HG02885 (cell line): Measurements from ENCODE around the gene LPCAT4.
"Not testable (repeated sequence)": the region's sequence is repeated elsewhere in the genome, so short reads cannot be mapped to it uniquely, and the experiment has no call there.

Source experiments
- ATAC-seq: cut with Tn5 transposase; IDR thresholded peaks from one replicate; pipeline ENCODE4 v1.9.1; 2021; ENCODE audit warnings: mild to moderate bottlenecking; ENCODE audit not compliant: unreplicated experiment, poor library complexity

LPCAT4 gene, protein sequence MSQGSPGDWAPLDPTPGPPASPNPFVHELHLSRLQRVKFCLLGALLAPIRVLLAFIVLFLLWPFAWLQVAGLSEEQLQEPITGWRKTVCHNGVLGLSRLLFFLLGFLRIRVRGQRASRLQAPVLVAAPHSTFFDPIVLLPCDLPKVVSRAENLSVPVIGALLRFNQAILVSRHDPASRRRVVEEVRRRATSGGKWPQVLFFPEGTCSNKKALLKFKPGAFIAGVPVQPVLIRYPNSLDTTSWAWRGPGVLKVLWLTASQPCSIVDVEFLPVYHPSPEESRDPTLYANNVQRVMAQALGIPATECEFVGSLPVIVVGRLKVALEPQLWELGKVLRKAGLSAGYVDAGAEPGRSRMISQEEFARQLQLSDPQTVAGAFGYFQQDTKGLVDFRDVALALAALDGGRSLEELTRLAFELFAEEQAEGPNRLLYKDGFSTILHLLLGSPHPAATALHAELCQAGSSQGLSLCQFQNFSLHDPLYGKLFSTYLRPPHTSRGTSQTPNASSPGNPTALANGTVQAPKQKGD

DNA sequence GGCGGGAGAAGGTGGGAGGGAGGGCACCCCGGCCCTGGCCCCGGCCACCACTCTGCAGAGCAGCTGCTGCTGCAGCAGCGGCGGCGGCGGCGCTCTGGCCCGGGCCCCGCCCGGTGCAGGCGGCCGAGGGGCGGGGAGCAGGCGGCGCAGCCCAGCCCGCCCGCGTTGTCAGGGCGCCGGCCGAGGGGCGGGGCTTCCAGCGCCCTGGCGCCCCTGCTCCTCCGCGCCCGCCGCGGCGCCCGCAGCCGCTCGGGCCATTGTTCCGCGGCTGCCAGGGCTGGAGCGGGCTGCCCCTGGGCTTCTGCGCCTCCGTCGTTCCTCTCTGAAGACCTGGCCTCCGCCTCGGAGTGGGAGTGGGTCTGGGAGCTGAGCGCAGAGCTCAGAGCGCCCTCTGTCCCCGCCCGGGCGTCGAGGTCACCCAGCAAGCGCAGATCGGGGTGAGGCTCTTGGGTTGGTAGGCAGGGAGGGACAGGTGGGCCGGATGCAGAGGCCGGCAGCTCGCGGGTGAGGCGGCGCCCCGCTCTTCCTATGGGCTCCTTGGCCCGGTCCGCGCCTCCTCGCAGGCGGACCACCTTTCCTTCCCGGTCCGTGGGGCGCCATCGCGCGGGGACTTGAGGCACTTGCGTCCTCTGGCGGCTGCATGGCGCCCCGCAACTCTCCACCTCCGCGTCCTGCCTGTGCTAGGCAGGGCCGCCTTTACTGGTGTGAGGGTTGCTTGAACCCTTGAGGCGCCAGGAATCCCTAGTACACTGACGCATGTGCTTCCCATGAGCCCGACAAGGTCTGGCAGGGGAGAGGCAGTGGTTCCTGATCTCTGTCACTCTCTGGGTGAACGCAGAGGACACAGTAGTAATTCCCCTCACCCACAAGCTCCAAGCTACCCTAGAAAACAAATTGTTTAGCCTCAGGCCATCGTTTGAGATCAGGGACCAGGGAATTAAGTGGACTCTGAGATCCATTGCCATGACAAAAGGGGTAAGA lies at the start of gene LPCAT4:
TSS of gene LPCAT4 (minus strand) at position 96 of the 981 bp plus-strand sequence. CDS start 96 bp downstream, outside the sequence.
- ATAC-seq: peak; percentile 79

DNA sequence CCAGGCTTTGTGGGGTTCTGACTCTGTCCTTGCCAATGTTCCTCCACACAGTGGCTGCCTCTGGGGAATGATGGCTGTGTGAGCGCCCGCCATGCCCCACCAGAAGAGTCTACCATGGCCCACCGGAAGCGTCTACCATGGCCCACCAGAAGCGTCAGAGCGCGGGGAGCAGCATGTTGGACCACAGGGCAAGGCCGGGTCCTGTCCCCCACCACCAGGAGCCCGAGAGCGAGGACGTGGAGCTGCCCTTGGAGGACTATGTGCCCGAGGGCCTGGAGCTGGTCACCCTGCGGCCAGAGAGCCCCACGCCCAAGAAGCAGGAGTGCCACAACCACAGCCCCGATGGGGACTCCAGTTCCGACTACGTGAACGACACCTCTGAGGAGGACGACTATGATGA lies 42.5 kb upstream of the LPCAT4 start:
- not testable (repeated sequence) for ATAC-seq

DNA sequence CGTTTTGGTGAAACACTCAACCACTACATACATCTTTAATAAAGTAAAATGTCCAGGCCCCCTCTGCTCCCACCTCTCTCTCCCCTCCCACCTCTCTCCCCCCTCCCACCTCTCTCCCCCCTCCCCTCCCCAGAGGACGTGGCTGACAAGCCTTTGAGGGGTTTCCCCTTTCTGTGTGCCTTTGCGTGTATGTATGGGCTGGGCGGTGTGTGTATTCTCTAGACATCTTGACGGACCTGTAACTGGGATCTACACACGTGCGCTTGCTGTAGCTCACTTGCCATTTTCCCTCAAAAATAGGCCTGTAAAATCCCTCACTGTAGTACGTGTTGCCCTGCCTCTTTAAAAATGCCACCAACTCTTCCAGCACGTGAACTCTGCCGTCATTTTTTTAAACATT lies 42.0 kb upstream of the LPCAT4 start:
- not testable (repeated sequence) for ATAC-seq

DNA sequence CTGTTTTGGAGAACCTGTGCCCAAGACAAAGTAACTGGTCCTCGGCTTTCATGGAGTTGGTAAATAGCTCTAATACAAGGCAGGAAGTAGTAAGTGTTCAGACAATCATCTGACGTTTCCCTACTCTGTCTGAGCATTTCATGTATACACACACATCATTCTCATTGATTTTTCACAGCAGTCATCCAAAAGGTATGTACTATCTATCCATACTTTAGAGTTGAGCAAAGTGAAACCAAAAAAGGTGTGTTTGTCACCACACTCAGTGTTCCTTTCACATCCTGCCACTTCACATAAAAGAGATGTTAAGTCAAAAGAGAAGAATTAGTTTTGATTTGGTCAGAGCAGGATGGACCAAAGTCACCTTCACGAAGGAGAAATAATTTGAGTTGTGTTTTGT lies 36.9 kb upstream of the LPCAT4 start:
- ATAC-seq: peak; percentile 60

DNA sequence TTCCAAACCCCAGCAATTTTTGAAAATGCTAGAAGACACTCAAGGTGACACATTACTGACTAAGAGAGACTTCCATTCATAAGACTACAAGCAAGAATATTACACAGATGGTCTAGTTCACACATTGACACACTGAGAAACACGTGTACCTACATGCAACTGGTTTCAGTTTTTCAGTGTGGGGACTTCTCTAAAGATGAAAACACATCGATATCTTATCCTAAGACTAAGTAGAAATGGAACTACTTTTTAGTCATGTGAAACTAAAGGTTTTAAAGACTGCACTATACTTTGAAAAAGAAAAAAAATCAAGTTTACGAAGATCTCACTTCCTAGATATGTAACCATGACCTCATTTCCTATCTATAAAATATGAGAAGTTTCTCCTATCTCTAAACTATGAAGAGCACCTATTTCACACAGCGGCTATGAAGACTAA lies 36.2 kb upstream of the LPCAT4 start:
- peak; percentile 70 for ATAC-seq

DNA sequence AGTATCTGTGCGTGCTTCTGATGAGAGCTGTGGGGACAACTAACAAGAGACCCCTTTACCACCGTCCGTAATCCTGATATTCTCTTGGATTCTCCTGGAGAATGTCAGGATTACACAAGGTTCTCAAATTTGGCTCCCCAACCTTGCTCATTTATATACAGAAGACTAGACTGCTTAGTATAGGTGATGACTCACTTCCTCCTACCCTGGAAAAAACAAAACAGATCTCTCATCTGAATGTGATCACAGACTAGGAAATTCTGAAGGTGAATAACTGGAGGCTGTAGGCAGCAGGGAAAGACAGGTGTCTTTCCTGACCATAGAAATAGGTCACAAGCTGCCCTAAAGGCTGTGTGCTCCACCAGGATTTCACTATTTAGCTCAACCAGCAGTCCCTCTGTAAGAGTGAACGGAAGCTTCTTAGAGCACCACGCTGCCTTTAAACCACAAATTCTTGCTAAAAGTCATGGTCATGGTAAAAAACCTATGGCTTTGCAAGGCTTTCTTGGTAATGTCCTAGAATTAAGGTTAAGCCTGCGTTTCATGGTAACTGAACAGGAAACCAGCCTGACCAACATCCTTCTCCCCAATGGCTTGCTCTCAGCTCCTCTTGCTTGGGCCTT lies 30.8 kb upstream of the LPCAT4 start:
- ATAC-seq: not testable (repeated sequence)

DNA sequence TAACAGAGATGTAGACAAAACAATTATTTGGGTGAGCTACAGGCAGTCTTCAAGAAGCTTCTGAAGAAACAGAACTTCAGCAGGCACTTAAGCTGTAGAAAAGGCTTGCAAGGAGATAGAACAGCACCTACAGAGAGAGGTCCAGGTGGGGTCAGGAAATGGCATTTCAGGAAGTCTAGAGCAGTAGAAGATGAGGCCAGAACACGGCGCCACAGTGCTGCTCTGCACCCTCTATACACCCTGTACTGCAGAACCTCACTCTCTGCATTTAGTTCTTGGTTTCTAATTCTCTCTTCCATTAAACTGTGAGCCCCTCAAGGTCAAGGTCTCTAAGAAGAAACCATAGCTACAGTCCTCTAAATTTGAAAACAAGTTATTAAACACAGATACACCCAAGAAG lies 26.0 kb upstream of the LPCAT4 start:
- ATAC-seq: not testable (repeated sequence)

DNA sequence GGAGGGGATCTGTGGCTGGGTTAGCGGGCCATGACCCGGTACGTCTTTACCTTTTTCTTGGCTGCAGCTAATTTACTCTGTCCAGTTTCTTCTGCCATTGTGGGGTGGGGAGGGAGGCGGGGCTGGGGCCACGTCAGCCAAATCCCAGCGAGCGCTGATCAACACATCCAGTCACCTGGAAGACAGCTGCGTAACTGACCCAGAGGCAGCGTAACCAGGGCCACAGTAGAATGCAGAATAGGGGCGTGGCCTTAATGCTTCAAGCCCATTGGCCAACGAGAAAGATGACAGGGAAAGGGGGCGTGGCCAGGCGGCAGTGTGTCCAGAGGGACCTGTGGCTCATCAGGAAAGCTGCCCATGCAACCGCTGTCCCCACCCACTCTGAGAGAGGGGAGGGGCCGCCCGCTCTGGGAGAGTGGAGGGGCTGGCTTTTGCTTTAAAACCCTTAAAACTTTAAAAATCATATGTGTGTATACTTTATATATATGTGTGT lies 22.6 kb upstream of the LPCAT4 start:
- not testable (repeated sequence) for ATAC-seq

DNA sequence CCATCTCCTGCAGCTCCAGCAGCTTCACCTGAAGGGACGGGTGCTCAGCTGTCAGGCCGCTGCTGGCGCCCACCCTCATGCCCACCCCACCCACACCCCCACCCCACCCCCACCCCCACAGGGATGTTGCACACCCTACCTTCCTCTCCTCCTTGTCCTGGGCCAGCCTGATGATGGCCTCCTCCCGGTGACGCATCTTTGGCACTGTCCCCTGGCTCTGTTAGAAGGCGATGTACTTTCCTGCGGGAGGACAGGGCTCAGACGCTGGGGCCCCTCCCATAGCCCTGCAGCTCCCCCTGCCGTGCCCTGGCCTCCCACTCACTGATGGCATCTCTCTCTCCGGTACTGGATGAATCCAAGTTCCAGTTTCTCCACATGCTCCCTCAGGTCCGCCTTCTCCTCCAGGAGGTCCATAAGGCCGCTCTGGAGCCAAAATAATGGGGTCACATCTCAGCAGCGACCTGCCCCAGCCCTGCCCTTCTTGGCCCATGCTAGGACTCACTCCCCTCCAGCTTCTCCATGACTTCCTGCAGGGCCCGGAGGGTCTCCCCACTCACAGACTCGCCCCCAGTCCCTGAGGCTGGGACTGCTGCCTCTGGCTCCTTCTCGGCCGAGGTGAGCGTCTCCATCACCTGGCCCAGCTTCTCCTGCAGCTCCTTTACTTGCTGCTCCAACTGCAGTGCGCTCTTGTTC lies 15.0 kb upstream of the LPCAT4 start:
- ATAC-seq: not testable (repeated sequence)

DNA sequence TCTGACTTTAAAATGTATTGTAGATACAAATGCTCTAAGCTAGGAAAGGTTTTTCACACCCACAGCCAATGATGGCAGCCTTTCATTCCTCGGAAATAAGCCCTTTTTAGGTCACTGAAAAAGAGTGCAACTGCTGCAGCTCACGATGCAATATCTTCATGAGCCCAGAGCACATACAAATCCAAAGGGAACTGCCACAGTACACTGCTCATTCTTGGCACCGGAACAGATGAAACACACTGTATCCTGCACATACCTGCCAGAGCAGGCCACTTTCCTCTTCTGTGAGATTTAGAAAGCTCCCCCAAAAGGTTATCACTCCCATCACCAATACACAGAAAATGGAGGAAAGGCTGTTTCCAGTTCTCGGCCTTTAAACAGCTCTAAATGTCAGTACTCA lies 13.5 kb upstream of the LPCAT4 start:
- not testable (repeated sequence) for ATAC-seq

DNA sequence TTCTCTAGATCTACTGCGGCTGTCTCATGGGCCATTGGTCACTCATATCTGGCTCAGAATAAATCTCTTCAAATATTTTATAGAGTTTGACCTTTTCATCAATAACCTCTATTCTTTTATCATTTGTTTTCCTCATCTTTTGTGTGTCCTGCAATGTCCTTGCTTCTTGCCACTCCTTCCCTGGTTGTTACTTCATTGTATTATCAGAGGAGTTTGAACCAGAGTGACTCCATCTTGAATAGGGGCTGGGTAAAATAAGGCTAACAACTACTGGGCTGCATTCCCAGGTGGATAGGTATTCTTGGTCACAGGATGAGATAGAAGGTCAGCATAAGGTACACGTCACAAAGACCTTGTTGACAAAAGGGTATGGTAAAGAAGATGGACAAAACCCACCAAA lies 9.9 kb upstream of the LPCAT4 start:
- ATAC-seq: no peak

DNA sequence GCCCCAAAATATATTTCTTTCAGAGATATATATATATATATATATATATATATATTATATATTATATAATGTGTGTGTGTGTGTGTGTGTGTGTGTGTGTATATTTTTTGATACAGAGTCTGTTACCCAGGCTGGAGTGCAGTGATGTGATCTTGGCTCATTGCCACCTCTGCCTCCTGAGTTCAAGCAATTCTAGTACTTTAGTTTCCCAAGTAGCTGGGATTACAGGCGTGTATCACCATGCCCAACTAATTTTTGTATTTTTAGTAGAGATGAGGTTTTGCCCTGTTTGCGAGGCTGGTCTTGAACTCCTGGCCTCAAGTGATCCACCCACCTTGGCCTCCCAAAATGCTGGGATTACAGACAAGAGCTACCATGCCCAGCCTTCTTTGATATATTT lies 8.5 kb upstream of the LPCAT4 start:
- ATAC-seq: not testable (repeated sequence)

DNA sequence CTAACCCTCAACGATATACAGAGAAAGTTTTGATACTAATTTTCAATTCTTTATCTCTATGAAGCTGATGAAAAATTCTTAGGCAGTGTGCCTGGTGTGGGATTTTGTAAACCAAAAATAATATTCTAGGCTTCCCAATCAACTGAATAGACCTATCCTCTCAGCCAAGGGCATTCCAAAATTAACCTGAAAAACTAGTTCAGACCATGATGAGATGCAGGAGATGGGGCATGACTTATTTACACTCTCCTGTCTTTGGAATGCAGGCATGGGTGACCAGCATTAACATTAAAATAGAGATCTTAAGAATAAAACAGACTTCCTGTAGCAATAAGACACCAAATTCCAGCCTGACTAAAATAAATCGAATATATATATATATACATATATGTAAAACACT lies 7.8 kb upstream of the LPCAT4 start:
- ATAC-seq: no peak

DNA sequence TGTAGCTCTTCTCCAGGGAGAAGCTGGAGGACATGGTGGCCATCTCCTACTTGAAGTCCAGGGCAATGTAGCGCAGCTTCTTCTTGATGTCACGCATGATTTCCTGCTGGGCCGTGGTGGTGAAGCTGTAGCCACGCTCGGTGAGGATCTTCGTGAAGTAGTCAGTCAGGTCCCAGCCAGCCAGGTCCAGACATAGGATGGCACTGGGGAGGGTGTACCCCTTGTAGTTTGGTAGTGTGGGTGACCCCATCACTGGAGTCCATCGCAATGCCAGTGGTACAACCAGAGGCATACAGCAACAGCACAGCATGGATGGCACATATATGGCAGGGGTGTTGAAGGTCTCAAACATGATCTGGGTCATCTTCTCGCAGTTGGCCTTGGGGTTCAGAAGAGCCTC lies 7.0 kb upstream of the LPCAT4 start:
- no peak for ATAC-seq

DNA sequence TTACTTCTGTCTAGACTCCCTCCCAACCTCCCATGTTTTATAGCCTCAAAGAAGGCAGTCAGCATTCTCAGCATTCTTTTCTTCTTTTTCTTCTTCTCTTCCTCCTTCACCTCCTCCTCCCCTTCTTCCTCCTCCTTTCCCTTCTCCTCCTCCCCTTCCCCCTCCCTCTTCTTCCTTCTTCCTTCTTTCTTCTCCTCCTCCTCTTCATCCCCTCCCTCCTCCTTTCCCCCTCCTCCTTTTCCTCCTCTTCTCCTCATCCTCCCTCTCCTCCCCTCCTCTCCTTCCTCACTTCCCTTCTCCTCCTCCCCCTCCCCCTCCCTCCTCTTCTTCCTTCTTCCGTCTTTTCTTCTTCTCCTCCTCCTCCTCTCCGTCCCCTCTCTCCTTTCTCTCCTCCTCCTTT lies 3.6 kb upstream of the LPCAT4 start:
- ATAC-seq: no peak

DNA sequence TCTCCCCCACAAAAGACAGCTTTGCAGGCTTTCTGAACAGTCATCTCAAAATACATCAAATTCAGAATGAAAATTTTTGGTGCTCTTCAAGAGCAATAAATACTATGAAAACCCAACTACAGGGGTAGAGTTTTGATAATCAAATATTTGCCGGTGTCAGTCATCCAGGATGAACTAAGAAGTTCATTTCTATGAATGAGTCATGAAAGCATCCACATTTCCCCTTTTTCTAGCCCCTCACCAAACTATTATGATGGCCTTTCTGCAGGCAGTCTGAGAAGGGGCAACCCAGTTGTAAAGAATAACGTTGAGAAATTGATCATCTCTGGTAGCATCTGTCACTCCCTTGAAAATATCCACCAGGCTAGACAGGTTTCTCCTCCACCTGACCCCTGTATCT lies 3.1 kb upstream of the LPCAT4 start:
- no peak for ATAC-seq

DNA sequence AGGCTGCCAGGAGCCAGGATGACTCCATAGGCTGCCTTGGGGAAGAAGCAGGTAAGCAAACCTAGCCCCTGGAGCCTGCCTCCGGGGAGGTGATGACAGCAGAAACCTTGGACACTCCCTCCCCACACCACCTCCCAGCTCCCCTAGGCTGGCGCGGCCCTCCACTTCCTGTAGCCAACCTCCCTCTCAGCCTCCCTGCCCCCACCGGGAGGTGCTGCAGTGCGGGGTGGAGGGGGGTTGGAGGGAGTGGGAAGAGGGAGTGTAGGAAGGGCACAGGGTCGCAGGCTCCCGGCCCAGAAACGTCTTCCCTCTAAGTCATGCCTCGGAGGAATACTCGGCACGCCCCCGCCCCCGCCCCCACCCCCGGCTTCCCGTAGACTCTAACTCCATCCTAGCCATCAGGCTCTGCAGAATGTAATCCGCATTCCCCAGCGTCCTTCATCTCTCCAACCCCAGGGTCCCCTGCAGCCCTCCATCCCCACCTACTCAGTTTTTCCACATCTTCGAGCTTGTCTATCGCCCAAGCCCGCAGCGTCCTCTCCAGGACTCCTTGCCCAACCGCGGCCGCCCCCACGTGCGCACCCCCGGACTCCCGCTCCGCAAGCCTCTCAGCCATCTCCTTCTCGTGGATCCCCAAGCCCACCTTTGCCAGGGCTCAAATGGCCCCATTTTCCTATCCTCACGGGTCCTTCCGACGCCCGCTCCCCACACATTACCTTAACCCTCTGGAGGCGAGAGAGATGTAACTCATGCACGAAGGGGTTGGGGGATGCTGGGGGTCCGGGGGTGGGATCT lies 528 bp downstream of the LPCAT4 start:
- peak; percentile 16 for ATAC-seq

DNA sequence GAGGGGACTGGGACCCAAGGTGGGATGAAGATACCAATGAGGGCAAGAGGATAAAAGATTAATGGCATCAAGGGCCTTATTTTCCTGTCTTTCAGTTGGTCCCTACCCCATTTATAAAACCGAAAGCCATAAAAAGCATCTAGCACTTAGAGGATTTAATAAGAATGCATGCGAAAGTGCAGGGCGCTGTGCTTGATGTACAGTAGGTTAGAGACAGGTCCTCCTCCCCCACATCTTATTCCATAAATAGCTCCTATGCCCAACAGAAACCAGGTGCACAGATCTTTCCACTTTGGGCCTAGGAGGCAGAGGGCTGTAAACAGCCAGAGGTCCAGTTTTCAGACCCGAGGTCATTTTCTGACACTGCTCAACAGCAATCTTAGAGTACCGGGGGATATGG lies 1.2 kb downstream of the LPCAT4 start:
- no peak for ATAC-seq
